ENCODE data around the gene CTNNA2. TPM values are rescaled to one million over a fixed set of nuclear protein-coding genes. Genes with fewer than 3 reads are reported as not detected.

The CTNNA2 gene
- total and polyA plus RNA-seq, 9 of the 15 experiments (the other 6 are each of a cell fraction or from before 2014, with no cell fraction given) = 0.03 to 0.40 (median 0.15) TPM

GRCh38 chr2:80078290-80079036 lies 565.6 kb downstream of the CTNNA2 start (continued):
- TF ChIP-seq RAD51 (IDR thresholded peaks at IDR 0.05; ENCODE audit: borderline replicate concordance, low read depth) (peak; percentile 30; the same call in 1 of the 2 replicates), SMARCC2 (IDR thresholded peaks at IDR 0.05; ENCODE audit: low read depth) (no peak), DPF2 (IDR thresholded peaks at IDR 0.05) (0 out of 2 replicates have a peak, but pooled peaks have one; percentile 9), CBFA2T2 (conservative IDR thresholded peaks at IDR 0.05) (peak; percentile 46; the same call in 1 of the 2 replicates), ZNF75A (CRISPR knock-in tag; IDR thresholded peaks at IDR 0.05) (no peak), TRIM24 (IDR thresholded peaks at IDR 0.05) (peak in 1 of 2 experiments; percentile 9; a peak in 1 of 4 replicates)

GRCh38 chr2:80080957-80081356 lies 568.1 kb downstream of the CTNNA2 start:
- POLR2A ChIA-PET = no interaction called here
- Histone ChIP-seq H3K27me3 (ENCODE audit: control insufficient read depth in 2 of 2, insufficient read depth in 2 of 2, low read length in 2 of 2) (no peaks in the 10 kb centered on the region), H3K9ac (ENCODE audit: insufficient read depth in 1 of 2, low read depth in 2 of 2, low read length in 2 of 2) (no peak overlapping the region), H3K9me3 (replicated peaks; ENCODE audit: control insufficient read depth, insufficient read depth, low read depth, low read length) (peaks cover 11% of the 10 kb centered on the region), H3K27ac (ENCODE audit: extremely low read depth, low read depth, low read length) (no peak overlapping the region), H4K20me1 (replicated peaks; ENCODE audit: control insufficient read depth, insufficient read depth, low read length) (no peaks in the 10 kb centered on the region), H3K4me3 (no peak overlapping the region), H2AFZ (ENCODE audit: low read depth, low read length) (no peak overlapping the region), H3K36me3 (ENCODE audit: control insufficient read depth, insufficient read depth, low read length) (0 out of 3 replicates have a peak, but pooled peaks cover 4% of the 10 kb centered on the region), H3K79me2 (ENCODE audit: control insufficient read depth, insufficient read depth, low read length) (no peaks in the 10 kb centered on the region), H3K4me1 (replicated peaks in 1 of 2; ENCODE audit: control insufficient read depth in 2 of 2, insufficient read depth in 2 of 2, low read length in 2 of 2) (peaks cover 3 to 17% of the 10 kb centered on the region in 2 experiments; a peak in 3 of 5 replicates), H3K4me2 (ENCODE audit: insufficient read depth, low read length) (no peak overlapping the region), H3K9me1 (ENCODE audit: control insufficient read depth, insufficient read depth, low read length) (no peaks in the 10 kb centered on the region)
- no TSS peak for BruUV-seq (replicated peaks)
- intact Hi-C loops (cut with micrococcal nuclease) (no loop called here), in situ Hi-C loops (cut with MboI) (no loop called here)
- DNase-seq (ENCODE audit: extremely low read depth in 1 of 4, low spot score in 3 of 4) (no peak), ATAC-seq (no peak), FAIRE-seq (no peak)
- CTCF ChIA-PET (ENCODE audit: low intra/inter-chr PET ratio) = no interaction called here
- WGBS (ENCODE audit: insufficient coverage, low coverage, missing lambda C conversion rate) = 52% methylated on average over 9 of the region's 9 CpGs
- TF ChIP-seq ZNF764 (CRISPR knock-in tag; IDR thresholded peaks at IDR 0.05; ENCODE audit: low read depth) (no peak), PYGO2 (tag; IDR thresholded peaks at IDR 0.05) (no peak), ZBTB40 (IDR thresholded peaks at IDR 0.05) (no peak), ZBTB40 (CRISPR knock-in tag; IDR thresholded peaks at IDR 0.05) (no peak), ZNF347 (CRISPR knock-in tag; IDR thresholded peaks at IDR 0.05; ENCODE audit: low read depth) (no peak), ZNF655 (CRISPR knock-in tag; IDR thresholded peaks at IDR 0.05) (no peak)

Measured in K562 (cell line).